Liver (tissue), 9 donors: ENCODE measurements around the gene SKAP2. TPM values are rescaled to one million over a fixed set of nuclear protein-coding genes. Genes with fewer than 3 reads are reported as not detected.

Experiments
- DNase-seq: peaks from one replicate; pipeline ENCODE4 v3.0.0-alpha.2; 2017; ENCODE audit warnings: low spot score
- H3K27ac ChIP-seq, 2 donors: one replicate each; pipeline ENCODE4 v1.7.0; 2013; ENCODE audit warnings: inconsistent platforms in 2 of 2, low read length in 2 of 2, control low read depth in 1 of 2, low read depth in 1 of 2, mild to moderate bottlenecking in 1 of 2
- H3K27me3 ChIP-seq, 4 donors: one replicate each; pipeline versions ENCODE4 v1.6.1 to v1.7.0; 2013; ENCODE audit warnings: low read length in 3 of 4, inconsistent platforms in 1 of 4, mild to moderate bottlenecking in 1 of 4, moderate library complexity in 1 of 4; ENCODE audit not compliant: control insufficient read depth in 4 of 4, insufficient read depth in 4 of 4
- H3K36me3 ChIP-seq, 4 donors: one replicate each; pipeline versions ENCODE4 v1.6.1 to v1.7.0; 2013; ENCODE audit warnings: low read length in 3 of 4, mild to moderate bottlenecking in 3 of 4, low read depth in 1 of 4, moderate library complexity in 1 of 4; ENCODE audit not compliant: control insufficient read depth in 4 of 4, insufficient read depth in 3 of 4
- H3K4me1 ChIP-seq, 4 donors: one replicate each; pipeline versions ENCODE4 v1.6.1 to v1.7.0; 2013; ENCODE audit warnings: low read length in 3 of 4, mild to moderate bottlenecking in 3 of 4, moderate library complexity in 1 of 4; ENCODE audit not compliant: control insufficient read depth in 4 of 4, insufficient read depth in 4 of 4
- H3K4me3 ChIP-seq, 3 donors: one replicate each; pipeline versions ENCODE4 v1.6.1 to v1.7.0; 2013; ENCODE audit warnings: low read length in 3 of 3, control low read depth in 1 of 3, low read depth in 1 of 3, mild to moderate bottlenecking in 1 of 3
- H3K9ac ChIP-seq, 2 donors: one replicate each; pipeline ENCODE4 v1.7.0; 2013; ENCODE audit warnings: low read length in 2 of 2, mild to moderate bottlenecking in 2 of 2, moderate library complexity in 2 of 2, control low read depth in 1 of 2, low read depth in 1 of 2
- H3K9me3 ChIP-seq, 4 donors: one replicate each; pipeline versions ENCODE4 v1.6.1 to v1.7.0; 2013; ENCODE audit warnings: low read length in 3 of 4; ENCODE audit not compliant: control insufficient read depth in 4 of 4
- ATF3 ChIP-seq: IDR thresholded peaks from 2 replicates; pipeline ENCODE4 v1.6.1; 2016; ENCODE audit warnings: antibody characterized with exemption
- EGR1 ChIP-seq, 2 donors: IDR thresholded peaks; 2 replicates each; pipeline ENCODE4 v1.6.1; 2016 to 2018; ENCODE audit warnings: antibody characterized with exemption in 2 of 2, low read depth in 2 of 2
- FOXA1 ChIP-seq: IDR thresholded peaks from 2 replicates; pipeline ENCODE4 v1.6.1; 2016; ENCODE audit warnings: antibody characterized with exemption
- FOXA2 ChIP-seq: IDR thresholded peaks from 2 replicates; pipeline ENCODE4 v1.6.1; 2016; ENCODE audit warnings: antibody characterized with exemption
- GABPA ChIP-seq, 2 donors: IDR thresholded peaks in 1 of 2; conservative IDR thresholded peaks in 1 of 2; 2 replicates each; pipeline ENCODE4 v1.6.1; 2016; ENCODE audit warnings: antibody characterized with exemption in 2 of 2, mild to moderate bottlenecking in 1 of 2, moderate library complexity in 1 of 2
- HNF4A ChIP-seq, 2 donors: conservative IDR thresholded peaks; 2 replicates each; pipeline ENCODE4 v1.6.1; 2016; ENCODE audit warnings: antibody characterized with exemption in 2 of 2, mild to moderate bottlenecking in 2 of 2
- HNF4G ChIP-seq: IDR thresholded peaks from 2 replicates; pipeline ENCODE4 v1.6.1; 2016; ENCODE audit warnings: antibody characterized with exemption
- JUND ChIP-seq, 2 donors: IDR thresholded peaks; 2 replicates each; pipeline ENCODE4 v1.6.1; 2016; ENCODE audit warnings: antibody characterized with exemption in 2 of 2
- MAX ChIP-seq: IDR thresholded peaks from 2 replicates; pipeline ENCODE4 v1.6.1; 2016; ENCODE audit warnings: antibody characterized with exemption
- NR2F2 ChIP-seq: IDR thresholded peaks from 2 replicates; pipeline ENCODE4 v1.6.1; 2016; ENCODE audit warnings: antibody characterized with exemption
- RAD21 ChIP-seq, 2 donors: IDR thresholded peaks; 2 replicates each; pipeline ENCODE4 v1.6.1; 2016; ENCODE audit warnings: antibody characterized with exemption in 2 of 2, mild to moderate bottlenecking in 2 of 2
- REST ChIP-seq: IDR thresholded peaks from 2 replicates; pipeline ENCODE4 v1.6.1; 2016; ENCODE audit warnings: antibody characterized with exemption, mild to moderate bottlenecking
- RXRA ChIP-seq, 2 donors: IDR thresholded peaks; 2 replicates each; pipeline ENCODE4 v1.6.1; 2017 to 2018; ENCODE audit warnings: antibody characterized with exemption in 2 of 2, mild to moderate bottlenecking in 1 of 2
- SP1 ChIP-seq: IDR thresholded peaks from 2 replicates; pipeline ENCODE4 v1.6.1; 2018; ENCODE audit warnings: antibody characterized with exemption, mild to moderate bottlenecking
- TAF1 ChIP-seq: conservative IDR thresholded peaks from 2 replicates; pipeline ENCODE4 v1.6.1; 2016; ENCODE audit warnings: antibody characterized with exemption, mild to moderate bottlenecking
- YY1 ChIP-seq: IDR thresholded peaks from 2 replicates; pipeline ENCODE4 v1.6.1; 2016; ENCODE audit warnings: antibody characterized with exemption, mild to moderate bottlenecking
- ZBTB33 ChIP-seq: IDR thresholded peaks from 2 replicates; pipeline ENCODE4 v1.6.1; 2016; ENCODE audit warnings: antibody characterized with exemption
- WGBS: extraction: QIAGEN DNeasy Blood & Tissue Kit; methylation state at CpG from one replicate; pipeline ENCODE4 v1.1.7; 2013; 5-methylcytosine and 5-hydroxymethylcytosine counted together
- polyA plus RNA-seq, 2 donors: library from polyadenylated mRNA; stranded (reverse) in 1 of 2; unstranded in 1 of 2; fragments of 200-250 nt in 1 of 2; fragments of >200 nt in 1 of 2; fragmentation: Nextera tagmentation in 1 of 2; extraction: Ambion mirVana in 1 of 2; gene quantifications; one replicate each; pipeline versions ENCODE4 v1.2.1 to v1.2.3, GENCODE V29; 2013 to 2015
- total RNA-seq, 2 donors: library from RNA; depleted of rRNA; stranded (reverse); fragments of >200 nt; gene quantifications; one replicate each; pipeline ENCODE4 v1.2.3, GENCODE V29; 2014
- donor health status: healthy.
- donor health status: healthy.
- donor health status: healthy.
- donor health status: healthy.
- donor health status: healthy.

Gene SKAP2
- total and polyA plus RNA-seq, 4 donors = 3.4 to 9.2 (median 5.1) TPM

GRCh38 chr7:26699766-26700165 lies 164.6 kb downstream of the SKAP2 start (continued):
- TF ChIP-seq FOXA1 (peak; percentile 38), RXRA (IDR thresholded peaks at IDR 0.05) (peak in 1 of 2 donors; percentile 40), ATF3 (no peak), RAD21 (IDR thresholded peaks at IDR 0.05) (no peak), NR2F2 (no peak), FOXA2 (peak; percentile 74), JUND (IDR thresholded peaks at IDR 0.05) (peak; percentile 62 to 83)

- Histone ChIP-seq H3K27me3 (no peaks in the 10 kb centered on the region), H3K27ac (no peak overlapping the region), H3K9me3 (no peaks in the 10 kb centered on the region), H3K4me1 (peaks cover 0 to 9% (median 3%) of the 10 kb centered on the region in 4 donors), H3K9ac (no peak overlapping the region), H3K36me3 (no peaks in the 10 kb centered on the region), H3K4me3 (no peak overlapping the region)
- DNase-seq = no peak
- 77% methylated on average over 3 of the region's 3 CpGs for WGBS
- no peak for TF ChIP-seq HNF4G
- peak; percentile 80 for TF ChIP-seq YY1
- no peak for TF ChIP-seq EGR1 (IDR thresholded peaks at IDR 0.05; ENCODE audit: low read depth in 2 of 2)
- TF ChIP-seq RAD21 (IDR thresholded peaks at IDR 0.05) = no peak
- TF ChIP-seq REST = peak; percentile 32
- peak; percentile 39 for TF ChIP-seq FOXA1
- TF ChIP-seq ATF3 = no peak
- no peak for TF ChIP-seq MAX
- TF ChIP-seq SP1 = peak; percentile 16
- TF ChIP-seq JUND (IDR thresholded peaks at IDR 0.05) = peak; percentile 65 to 81
- TF ChIP-seq FOXA2 = peak; percentile 59
- peak in 1 of 2 donors; percentile 41 for TF ChIP-seq RXRA (IDR thresholded peaks at IDR 0.05)
- no peak for TF ChIP-seq GABPA (IDR thresholded peaks at IDR 0.05 in 1 of 2, conservative IDR thresholded peaks at IDR 0.05 in 1 of 2)
- peak; percentile 34 to 51 for TF ChIP-seq HNF4A (conservative IDR thresholded peaks at IDR 0.05)
- no peak for TF ChIP-seq NR2F2
- peak; percentile 19 for TF ChIP-seq ZBTB33
- no peak for TF ChIP-seq TAF1
Measured at GRCh38 chr7:26698806-26699205, 165.6 kb downstream of the SKAP2 start.
